ENCODE measurements around the gene WWC1. TPM values are rescaled to one million over a fixed set of nuclear protein-coding genes. Genes with fewer than 3 reads are reported as not detected.

The WWC1 gene
- total RNA-seq, 2 experiments from 2014 or later: 1.7 to 2.1 TPM

DNA sequence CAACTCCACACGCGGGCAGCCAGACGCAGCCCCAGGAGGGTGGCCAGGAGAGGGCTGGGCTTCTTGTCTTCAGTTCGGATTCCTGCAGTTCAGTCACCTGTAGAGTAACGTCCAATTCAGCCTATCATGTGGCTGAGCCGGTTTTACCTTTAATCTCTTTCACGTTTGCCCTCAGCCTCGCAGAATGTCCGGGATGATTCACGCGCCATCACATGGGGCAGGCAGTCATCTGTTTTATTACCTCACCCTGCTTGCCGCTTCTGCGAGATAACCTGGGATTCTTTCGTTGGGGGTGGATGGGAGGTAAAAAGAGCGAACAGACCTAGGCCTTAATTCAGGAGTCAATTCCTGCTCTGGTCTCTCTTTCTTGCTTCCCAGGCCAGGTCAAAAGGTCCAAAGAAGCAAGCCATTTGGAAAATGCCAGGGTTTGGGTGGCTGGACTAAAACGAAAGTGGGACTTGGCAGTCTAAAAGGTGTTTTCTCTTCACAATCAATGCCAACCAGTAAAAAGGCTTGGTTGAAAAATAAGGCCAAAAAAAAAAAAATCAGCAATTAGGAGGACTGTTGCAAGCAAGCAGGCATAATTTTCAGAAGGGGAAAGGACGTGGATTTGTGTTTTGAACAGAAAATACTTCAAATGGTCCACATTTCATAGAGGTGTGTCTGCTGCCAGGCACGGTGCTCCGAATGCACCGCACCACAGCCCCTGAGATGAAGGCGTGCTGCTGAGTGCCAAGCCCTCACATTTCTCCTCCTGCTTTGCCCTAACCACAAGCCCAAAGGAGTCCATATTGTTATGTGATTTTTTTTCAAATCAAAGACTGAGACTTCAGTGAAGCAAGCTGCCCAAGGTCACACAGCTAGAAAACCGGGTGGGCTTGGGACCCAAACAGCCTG lies 2.8 kb upstream of the WWC1 start:
- peaks cover 44% of the 10 kb centered on the region for H3K27me3 Mint-ChIP-seq (ENCODE audit: low read depth)
- no peaks in the 10 kb centered on the region for H3K36me3 Mint-ChIP-seq (ENCODE audit: low read depth)
- H3K4me1 Mint-ChIP-seq (ENCODE audit: low read depth): peaks cover 24% of the 10 kb centered on the region
- H3K4me3 Mint-ChIP-seq: no peak overlapping the region
- intact Hi-C loops (cut with micrococcal nuclease): no loop called here
- CTCF ChIA-PET: no interaction called here
- no peak overlapping the region for H3K27ac Mint-ChIP-seq
- peaks cover 17% of the 10 kb centered on the region for H3K9me3 Mint-ChIP-seq
- DNase-seq: no peak

DNA sequence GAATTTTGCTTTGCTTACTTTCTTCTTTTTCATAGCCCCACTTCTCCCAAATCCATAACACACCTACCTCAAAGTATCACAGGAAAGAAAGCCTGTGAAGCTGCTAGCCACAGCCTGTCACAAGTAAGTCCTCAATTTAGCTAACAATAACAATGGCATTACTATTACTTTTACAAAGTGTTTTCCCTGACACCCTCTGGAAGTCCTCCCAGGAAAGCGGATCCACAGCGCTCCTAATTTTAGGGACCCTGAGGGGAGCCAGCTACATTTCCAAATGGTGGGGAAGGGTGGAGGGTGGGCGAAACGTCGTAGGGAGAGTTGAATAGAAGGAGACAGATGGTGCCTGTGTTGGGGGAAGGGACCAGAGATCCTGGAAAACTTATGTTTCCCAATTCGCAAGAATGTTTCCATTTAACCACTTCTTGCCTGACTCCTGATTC lies 523 bp upstream of the WWC1 start:
- H3K36me3 Mint-ChIP-seq (ENCODE audit: low read depth): no peaks in the 10 kb centered on the region
- intact Hi-C loops (cut with micrococcal nuclease): loop anchor here (1.0 to 5.0 kb wide), 4 partner anchors 18 to 288 kb away; partner anchors contain the start of gene PANK3
- DNase-seq: no peak
- CTCF ChIA-PET: no interaction called here
- H3K4me3 Mint-ChIP-seq: peak overlapping the region; percentile 64
- H3K27me3 Mint-ChIP-seq (ENCODE audit: low read depth): peaks cover 43% of the 10 kb centered on the region
- no peaks in the 10 kb centered on the region for H3K9me3 Mint-ChIP-seq
- H3K27ac Mint-ChIP-seq: no peak overlapping the region
- H3K4me1 Mint-ChIP-seq (ENCODE audit: low read depth): peaks cover 24% of the 10 kb centered on the region

DNA sequence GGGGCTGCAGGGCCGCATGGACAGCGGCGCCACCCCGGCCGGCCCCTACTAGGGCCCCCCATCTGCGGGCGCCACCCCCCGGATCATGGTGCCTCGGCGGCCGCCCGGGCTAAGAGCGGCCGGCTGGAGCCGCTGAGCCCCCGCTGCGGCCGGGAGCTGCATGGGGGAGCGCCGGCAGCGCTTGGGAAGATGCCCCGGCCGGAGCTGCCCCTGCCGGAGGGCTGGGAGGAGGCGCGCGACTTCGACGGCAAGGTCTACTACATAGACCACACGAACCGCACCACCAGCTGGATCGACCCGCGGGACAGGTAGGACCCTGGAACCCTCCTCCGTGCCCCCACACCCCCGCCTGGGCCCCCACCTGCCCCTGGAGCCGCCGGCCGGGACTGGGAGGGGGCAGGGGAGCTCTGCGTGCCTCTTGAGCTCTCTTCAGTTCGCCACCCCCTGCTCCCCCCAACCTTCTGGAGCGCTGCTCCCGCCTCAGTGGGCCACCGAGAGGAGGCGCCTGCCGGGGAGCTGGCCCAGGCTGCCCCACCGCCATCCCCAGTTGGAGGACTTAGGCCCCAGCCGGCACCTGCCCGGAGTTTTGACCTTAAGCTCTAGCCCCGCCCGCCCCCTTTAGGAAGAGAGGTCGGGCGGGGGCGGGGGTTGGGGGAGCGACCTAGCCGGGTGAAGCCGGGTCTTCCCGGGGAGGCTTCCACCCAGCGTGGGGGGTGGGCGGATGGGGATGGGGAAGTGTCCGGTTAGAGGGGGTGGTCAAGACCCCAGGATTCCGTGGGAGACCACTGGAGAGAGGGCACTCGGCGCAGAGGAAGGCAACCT lies 730 bp downstream of the WWC1 start:
- no peak overlapping the region for H3K27ac Mint-ChIP-seq
- H3K27me3 Mint-ChIP-seq (ENCODE audit: low read depth): peaks cover 37% of the 10 kb centered on the region
- intact Hi-C loops (cut with micrococcal nuclease): loop anchor here (1.0 to 5.0 kb wide), 4 partner anchors 19 to 287 kb away; partner anchors contain the start of gene PANK3
- CTCF ChIA-PET: no interaction called here
- no peak for DNase-seq
- H3K36me3 Mint-ChIP-seq (ENCODE audit: low read depth): no peaks in the 10 kb centered on the region
- H3K4me3 Mint-ChIP-seq: peak overlapping the region; percentile 55
- peaks cover 19% of the 10 kb centered on the region for H3K4me1 Mint-ChIP-seq (ENCODE audit: low read depth)
- no peaks in the 10 kb centered on the region for H3K9me3 Mint-ChIP-seq

DNA sequence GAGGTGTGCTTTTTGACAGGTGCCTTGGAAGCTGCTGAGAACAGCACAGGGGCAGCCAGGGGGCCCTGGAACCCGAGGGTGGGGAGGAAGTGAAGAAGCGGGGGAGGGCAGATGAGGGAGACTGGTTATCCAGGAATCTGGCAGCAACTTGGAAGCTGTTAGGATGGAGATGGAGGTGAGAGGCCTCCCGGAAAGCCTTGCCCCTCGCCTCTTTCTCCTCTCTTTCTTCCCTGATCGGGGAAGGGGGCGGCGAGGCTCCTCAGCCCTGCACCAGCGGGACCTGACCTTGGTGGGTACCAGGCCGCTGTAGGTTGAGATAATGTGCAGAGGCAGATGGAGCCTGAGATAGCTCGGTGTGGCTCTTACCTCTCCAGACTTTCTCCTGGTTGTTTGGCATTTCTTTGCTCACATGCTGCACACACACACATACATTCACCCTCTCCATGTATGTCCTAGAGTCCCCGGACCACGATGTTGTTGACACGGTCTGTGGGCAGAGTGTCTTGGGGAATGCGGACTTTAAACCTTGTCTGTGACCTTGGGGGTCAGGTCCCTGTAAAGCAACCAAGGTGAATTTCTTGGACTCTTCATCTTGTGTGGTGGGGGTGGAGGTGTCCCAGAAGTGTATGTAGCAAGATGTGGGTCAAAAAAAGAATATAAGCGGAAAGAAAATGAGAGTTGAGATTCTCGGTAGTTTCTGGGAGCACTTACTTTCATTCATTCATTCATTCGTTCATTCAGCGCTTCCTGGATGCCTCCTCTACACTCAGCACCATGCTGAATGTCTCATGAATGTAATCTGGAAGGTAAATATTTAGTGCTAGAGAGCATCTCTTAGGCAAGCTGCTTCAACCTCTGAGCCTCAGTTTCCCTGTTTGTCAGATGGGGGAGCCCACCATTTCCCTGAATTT lies 1.6 kb downstream of the WWC1 start:
- Mint-ChIP-seq H3K9me3 (no peaks in the 10 kb centered on the region), H3K4me1 (ENCODE audit: low read depth) (peaks cover 17% of the 10 kb centered on the region), H3K27ac (no peak overlapping the region), H3K27me3 (ENCODE audit: low read depth) (peaks cover 34% of the 10 kb centered on the region), H3K36me3 (ENCODE audit: low read depth) (no peaks in the 10 kb centered on the region), H3K4me3 (peak overlapping the region; percentile 55)
- DNase-seq: no peak
- CTCF ChIA-PET: no interaction called here
- intact Hi-C loops (cut with micrococcal nuclease): loop anchor here (5.0 kb wide), 1 partner anchor 114 kb away; no protein-coding TSS in a partner anchor

DNA sequence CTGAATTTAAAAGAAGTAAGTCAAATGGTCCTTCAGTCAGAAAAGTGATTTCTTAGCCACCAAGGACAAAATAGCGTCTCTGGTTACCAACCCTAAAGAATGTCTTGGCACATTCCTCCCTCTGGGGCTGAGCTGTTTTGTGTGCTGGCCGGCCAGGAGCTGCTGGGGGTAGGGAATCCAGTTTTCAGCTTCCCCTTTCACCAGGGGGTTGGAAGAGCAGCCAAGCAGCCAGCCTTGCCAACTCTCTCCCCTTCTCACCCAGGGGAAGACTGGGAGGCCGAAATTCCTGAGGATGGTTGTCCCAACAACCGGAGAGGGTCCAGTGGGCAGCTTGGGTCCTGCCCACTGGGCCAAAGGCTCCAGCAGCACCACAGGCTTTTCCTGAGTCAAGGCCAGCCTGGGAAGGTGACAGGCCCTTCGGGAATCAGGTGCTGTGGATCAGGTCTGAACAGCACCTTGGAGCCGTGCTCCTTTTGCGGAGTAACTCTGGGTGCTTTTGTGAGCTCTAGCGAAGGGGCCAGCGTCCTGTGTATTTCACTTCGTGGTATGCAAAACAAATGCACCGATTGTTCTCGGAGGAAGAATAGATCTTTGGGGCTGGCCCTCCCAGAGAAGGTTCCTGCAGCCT lies 4.2 kb downstream of the WWC1 start:
- no peak for DNase-seq
- Mint-ChIP-seq H3K36me3 (ENCODE audit: low read depth) (no peaks in the 10 kb centered on the region), H3K9me3 (no peaks in the 10 kb centered on the region), H3K27ac (no peak overlapping the region), H3K4me1 (ENCODE audit: low read depth) (peaks cover 8% of the 10 kb centered on the region), H3K4me3 (no peak overlapping the region), H3K27me3 (ENCODE audit: low read depth) (peaks cover 24% of the 10 kb centered on the region)
- CTCF ChIA-PET: no interaction called here
- intact Hi-C loops (cut with micrococcal nuclease): no loop called here

DNA sequence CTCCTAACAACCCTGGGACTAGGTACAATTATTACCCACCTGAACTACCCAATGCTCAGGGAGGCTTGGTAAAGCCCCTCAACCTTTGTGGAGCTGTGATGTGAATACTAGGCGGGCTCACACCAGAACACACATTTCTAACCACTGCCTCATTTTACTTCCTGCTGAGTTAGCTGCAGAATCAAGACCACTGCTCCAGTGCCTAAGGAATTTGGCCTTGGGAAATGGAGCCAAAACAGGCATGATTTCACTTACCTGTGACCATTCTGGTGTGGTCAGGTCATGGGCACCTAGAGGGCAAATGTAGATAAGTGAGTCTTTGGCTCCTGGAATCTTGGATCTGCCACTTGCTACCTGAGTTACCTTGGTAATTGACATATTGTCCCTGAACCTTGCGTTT lies 5.2 kb downstream of the WWC1 start:
- Mint-ChIP-seq H3K4me3 (no peak overlapping the region), H3K27me3 (ENCODE audit: low read depth) (peaks cover 18% of the 10 kb centered on the region), H3K9me3 (no peaks in the 10 kb centered on the region), H3K4me1 (ENCODE audit: low read depth) (peaks cover 4% of the 10 kb centered on the region), H3K36me3 (ENCODE audit: low read depth) (no peaks in the 10 kb centered on the region), H3K27ac (no peak overlapping the region)
- intact Hi-C loops (cut with micrococcal nuclease): no loop called here
- DNase-seq: no peak
- CTCF ChIA-PET: no interaction called here

DNA sequence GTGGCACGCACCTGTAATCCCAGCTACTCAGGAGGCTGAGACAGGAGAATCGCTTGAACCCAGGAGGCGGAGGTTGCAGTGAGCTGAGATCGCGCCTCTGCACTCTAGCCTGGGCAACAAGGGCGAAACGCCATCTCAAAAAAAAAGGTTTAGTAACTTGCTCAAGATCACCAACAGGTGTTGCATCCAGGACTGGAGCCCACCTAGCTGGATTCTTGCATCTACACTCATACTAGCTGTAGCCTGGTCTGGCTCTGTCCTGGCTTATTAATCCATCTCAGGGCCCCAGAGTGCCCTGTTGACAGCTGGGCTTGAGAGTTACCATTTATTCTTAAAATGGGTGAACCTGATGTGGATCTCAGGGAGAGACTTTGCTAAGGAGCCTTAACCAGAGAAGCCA lies 7.5 kb downstream of the WWC1 start:
- Mint-ChIP-seq H3K36me3 (ENCODE audit: low read depth) (no peaks in the 10 kb centered on the region), H3K4me3 (no peak overlapping the region), H3K27ac (no peak overlapping the region), H3K9me3 (no peaks in the 10 kb centered on the region), H3K27me3 (ENCODE audit: low read depth) (peaks cover 5% of the 10 kb centered on the region), H3K4me1 (ENCODE audit: low read depth) (no peaks in the 10 kb centered on the region)
- intact Hi-C loops (cut with micrococcal nuclease): no loop called here
- DNase-seq: no peak
- CTCF ChIA-PET: interaction anchor here (1.5 kb wide), 1 partner anchor 38 kb away, joined by 3 read pairs; no protein-coding TSS in a partner anchor

DNA sequence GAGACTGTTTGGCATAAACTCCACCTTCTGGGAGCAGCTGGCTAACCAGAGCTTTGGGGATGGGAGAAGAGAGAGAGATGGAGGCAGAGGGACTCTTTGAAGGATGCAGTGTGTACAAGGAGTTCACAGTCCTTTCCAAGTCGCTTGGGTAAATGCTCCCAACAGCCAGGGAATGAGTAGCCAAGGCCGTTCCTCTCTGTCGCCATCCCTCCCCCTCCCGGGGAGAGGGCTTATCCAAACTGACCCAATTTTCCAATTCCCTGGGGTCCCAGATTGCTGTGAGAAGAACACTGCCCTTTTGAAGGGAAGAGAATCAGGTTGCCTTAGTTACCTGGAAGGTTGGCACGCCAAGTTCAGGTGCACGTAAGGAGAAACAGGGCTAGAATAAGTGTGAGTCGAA lies 7.9 kb downstream of the WWC1 start:
- CTCF ChIA-PET: no interaction called here
- no peaks in the 10 kb centered on the region for H3K9me3 Mint-ChIP-seq
- no peak overlapping the region for H3K27ac Mint-ChIP-seq
- no peaks in the 10 kb centered on the region for H3K4me1 Mint-ChIP-seq (ENCODE audit: low read depth)
- intact Hi-C loops (cut with micrococcal nuclease): no loop called here
- DNase-seq: no peak
- H3K4me3 Mint-ChIP-seq: no peak overlapping the region
- no peaks in the 10 kb centered on the region for H3K36me3 Mint-ChIP-seq (ENCODE audit: low read depth)
- peaks cover 2% of the 10 kb centered on the region for H3K27me3 Mint-ChIP-seq (ENCODE audit: low read depth)

DNA sequence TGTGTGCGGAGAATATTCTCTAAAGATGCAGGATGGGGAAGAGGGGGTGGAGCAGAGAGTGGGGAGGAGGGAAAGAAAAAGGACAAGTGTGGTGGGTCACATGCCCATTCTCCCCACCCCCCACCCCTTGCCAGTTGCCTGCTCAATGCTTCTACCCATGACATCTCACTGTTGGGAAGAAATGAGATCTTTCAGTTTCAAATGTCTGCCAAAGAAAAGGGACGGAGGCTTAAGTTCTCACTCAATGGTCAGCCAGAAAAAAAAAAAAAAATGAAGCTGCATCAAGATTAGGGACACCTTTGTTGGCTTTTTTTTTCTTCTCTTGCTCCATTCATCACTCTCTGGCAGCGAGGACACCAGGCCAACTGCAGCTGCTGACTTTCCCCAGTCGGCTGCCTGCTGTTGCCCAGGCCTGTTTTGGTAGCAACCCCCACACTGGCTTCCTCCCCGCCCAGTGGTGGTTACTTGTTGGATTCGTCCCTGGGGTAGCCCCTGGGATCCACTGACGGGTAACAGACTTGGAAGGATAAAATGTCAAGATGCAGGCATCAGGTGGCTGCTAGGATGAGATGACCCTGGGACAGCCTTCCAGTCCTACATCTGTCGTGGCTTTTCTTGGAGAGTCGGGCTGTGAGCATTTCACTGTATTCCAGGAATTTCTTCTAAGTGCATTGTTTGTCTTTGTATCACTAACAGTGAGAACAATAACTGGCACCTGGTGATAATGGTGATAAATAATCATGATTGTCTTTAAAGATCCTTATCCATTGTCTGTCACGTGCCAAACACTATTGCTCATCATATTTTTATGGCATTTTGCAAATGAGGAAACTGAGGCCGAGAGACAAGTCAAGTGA lies 9.1 kb downstream of the WWC1 start:
- H3K27ac Mint-ChIP-seq: no peak overlapping the region
- no peaks in the 10 kb centered on the region for H3K9me3 Mint-ChIP-seq
- CTCF ChIA-PET: no interaction called here
- DNase-seq: no peak
- no peaks in the 10 kb centered on the region for H3K36me3 Mint-ChIP-seq (ENCODE audit: low read depth)
- H3K27me3 Mint-ChIP-seq (ENCODE audit: low read depth): no peaks in the 10 kb centered on the region
- no peak overlapping the region for H3K4me3 Mint-ChIP-seq
- intact Hi-C loops (cut with micrococcal nuclease): no loop called here
- no peaks in the 10 kb centered on the region for H3K4me1 Mint-ChIP-seq (ENCODE audit: low read depth)

DNA sequence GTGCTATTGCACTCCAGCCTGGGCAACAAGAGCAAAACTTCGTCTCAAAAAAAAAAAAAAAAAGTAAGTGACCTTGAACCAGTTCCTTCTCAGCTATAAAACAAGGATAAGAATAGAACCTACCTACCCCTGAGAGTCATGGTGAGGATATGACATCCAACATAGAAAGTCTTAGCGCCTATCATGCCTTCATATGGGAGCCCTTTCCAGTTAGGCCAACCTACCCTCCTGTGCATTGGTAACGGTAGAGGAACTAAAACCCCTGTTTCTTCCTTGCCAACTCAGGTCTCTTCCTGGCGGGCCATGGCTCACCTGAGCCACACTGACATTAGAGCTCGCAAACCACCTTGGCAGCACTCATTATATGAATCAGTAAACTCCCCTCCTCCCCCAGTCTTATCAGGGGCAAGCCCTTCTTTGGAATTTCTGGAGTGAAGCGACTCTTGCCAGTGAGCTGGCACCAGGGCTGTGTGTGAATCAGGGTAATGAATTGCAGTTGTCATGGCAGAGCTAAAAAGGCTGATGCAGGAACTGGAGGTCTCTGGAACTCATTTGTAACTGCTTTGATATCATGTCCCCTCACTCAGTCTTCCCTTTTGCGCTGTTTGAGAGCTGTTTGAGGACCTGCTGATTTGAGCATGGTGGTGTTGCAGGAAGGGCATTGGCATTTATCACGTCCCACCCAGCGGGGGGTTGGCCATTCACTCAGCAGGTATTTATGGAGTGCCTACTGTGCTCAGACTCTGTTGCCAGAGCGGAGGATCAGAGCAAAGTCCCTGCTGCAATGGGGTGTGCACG lies 10.3 kb downstream of the WWC1 start:
- H3K9me3 Mint-ChIP-seq: no peaks in the 10 kb centered on the region
- no peaks in the 10 kb centered on the region for H3K27me3 Mint-ChIP-seq (ENCODE audit: low read depth)
- no peak overlapping the region for H3K4me3 Mint-ChIP-seq
- no peak for DNase-seq
- CTCF ChIA-PET: no interaction called here
- intact Hi-C loops (cut with micrococcal nuclease): no loop called here
- H3K36me3 Mint-ChIP-seq (ENCODE audit: low read depth): no peaks in the 10 kb centered on the region
- no peaks in the 10 kb centered on the region for H3K4me1 Mint-ChIP-seq (ENCODE audit: low read depth)
- no peak overlapping the region for H3K27ac Mint-ChIP-seq
